K562 (cell line): Measurements from ENCODE around the gene SLC40A1. TPM values are rescaled to one million over a fixed set of nuclear protein-coding genes. Genes with fewer than 3 reads are reported as not detected.

Experiments
- ATF7 ChIP-seq: fragments of 450-650 bp; IDR thresholded peaks from 2 replicates; pipeline ENCODE4 v1.7.1; 2014; ENCODE audit warnings: mild to moderate bottlenecking, moderate library complexity
- FOXJ2 ChIP-seq: fragments of 200-800 bp; sonication (Bioruptor generic); IDR thresholded peaks from 2 replicates; pipeline ENCODE4 v1.6.1; 2016; ENCODE audit warnings: missing genetic modification characterization, missing compliant biosample characterization
- GATAD2A ChIP-seq: fragments of 450-650 bp; IDR thresholded peaks from 2 replicates; pipeline ENCODE4 v1.6.1; 2017
- HMBOX1 ChIP-seq: sonication (generic); IDR thresholded peaks from 2 replicates; pipeline ENCODE4 v1.6.1; 2016
- NCOR1 ChIP-seq: fragments of 450-650 bp; IDR thresholded peaks from 2 replicates; pipeline ENCODE4 v1.6.1; 2016; ENCODE audit warnings: mild to moderate bottlenecking, moderate library complexity
- SAFB2 ChIP-seq: fragments of 200-400 bp; formaldehyde crosslinking; IDR thresholded peaks from 2 replicates; pipeline ENCODE4 v1.6.1; 2018; ENCODE audit warnings: borderline replicate concordance, low read length, low read depth, moderate library complexity; ENCODE audit not compliant: severe bottlenecking
- SUPT5H ChIP-seq: fragments of 450-650 bp; IDR thresholded peaks from 2 replicates; pipeline ENCODE4 v1.6.1; 2016
- ZNF318 ChIP-seq, 2 experiments: fragments of 450-650 bp; IDR thresholded peaks; 2 replicates each; pipeline ENCODE4 v1.6.1; 2016; ENCODE audit warnings: mild to moderate bottlenecking in 2 of 2, borderline replicate concordance in 1 of 2, low read depth in 1 of 2, moderate library complexity in 1 of 2
- polyA plus RNA-seq, 8 experiments: library from polyadenylated mRNA; depleted of rRNA in 4 of 8; stranded (reverse) in 5 of 8; unstranded in 3 of 8; fragments of >200 nt; fragmentation: Nextera tagmentation in 2 of 8; fragmentation: Illumina TruSeq in 1 of 8; extraction: Ambion mirVana in 2 of 8; extraction: Trizol in 1 of 8; gene quantifications; 2 replicates each; pipeline versions ENCODE4 v1.2.1 to v1.2.3, GENCODE V29; 2011 to 2014; ENCODE audit warnings: inconsistent platforms in 1 of 8, missing spikeins in 1 of 8
- total RNA-seq, 7 experiments: library from RNA; depleted of rRNA in 6 of 7; stranded (reverse); fragments of >200 nt in 6 of 7; fragmentation: Illumina TruSeq in 2 of 7; extraction: Trizol in 2 of 7; gene quantifications; 2 replicates each; pipeline versions ENCODE4 v1.2.1 to v1.2.3, GENCODE V29; 2011 to 2021; ENCODE audit warnings: low replicate concordance in 1 of 7
- TF ChIP-seq, protein P1 (sequence below), 2 experiments: fragments of 450-650 bp in 1 of 2; IDR thresholded peaks; 2 replicates each; pipeline ENCODE4 v1.6.1; 2011 to 2017; ENCODE audit warnings: low read depth in 2 of 2, antibody characterized with exemption in 1 of 2, borderline replicate concordance in 1 of 2, low read length in 1 of 2, mild to moderate bottlenecking in 1 of 2, mixed read lengths in 1 of 2; ENCODE audit not compliant: control insufficient read depth in 1 of 2

The SLC40A1 gene
- total and polyA plus RNA-seq, 9 of the 15 experiments (the other 6 are each of a cell fraction or from before 2014, with no cell fraction given): 42.2 to 95.9 (median 54.9) TPM

DNA sequence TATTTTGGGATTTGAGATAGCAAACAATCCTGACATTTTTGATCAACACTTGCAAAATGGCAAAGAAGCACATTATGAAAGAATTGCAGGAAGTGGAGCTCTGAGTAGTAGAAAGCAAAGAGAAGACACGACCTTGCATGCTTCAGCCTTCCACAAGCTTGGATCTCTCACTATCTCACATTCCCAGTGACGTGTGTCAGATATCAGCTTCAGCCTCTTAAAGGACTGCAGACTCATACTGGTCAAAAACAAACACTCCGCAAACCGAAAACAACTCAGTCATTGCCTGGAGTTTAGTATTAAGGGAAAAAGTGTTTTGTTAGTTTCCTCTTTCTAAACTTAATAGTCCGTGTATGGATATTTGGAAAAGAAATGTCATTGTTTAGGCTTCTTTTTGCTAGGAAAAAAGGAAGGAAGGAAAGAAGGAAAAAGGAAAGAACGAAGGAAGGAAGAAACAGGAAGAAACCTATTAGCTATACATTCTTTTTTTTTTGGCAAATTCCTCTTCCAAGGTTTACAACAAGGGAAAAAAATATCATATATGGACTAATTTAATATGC, 32.6 kb upstream of the SLC40A1 start (continued):
- TF ChIP-seq ZNF318 (IDR thresholded peaks at IDR 0.05; ENCODE audit: borderline replicate concordance in 1 of 2, low read depth in 1 of 2) (peak in 1 of 2 experiments; percentile 68; a peak in 1 of 4 replicates), SAFB2 (no peak), ATF7 (peak; percentile 70), NCOR1 (peak; percentile 77), GATAD2A (no peak), HMBOX1 (peak; percentile 82), FOXJ2 (tag) (0 out of 2 replicates have a peak, but pooled peaks have one; percentile 36), SUPT5H (peak; percentile 53; the same call in 1 of the 2 replicates)
- TF ChIP-seq, protein P1, sequence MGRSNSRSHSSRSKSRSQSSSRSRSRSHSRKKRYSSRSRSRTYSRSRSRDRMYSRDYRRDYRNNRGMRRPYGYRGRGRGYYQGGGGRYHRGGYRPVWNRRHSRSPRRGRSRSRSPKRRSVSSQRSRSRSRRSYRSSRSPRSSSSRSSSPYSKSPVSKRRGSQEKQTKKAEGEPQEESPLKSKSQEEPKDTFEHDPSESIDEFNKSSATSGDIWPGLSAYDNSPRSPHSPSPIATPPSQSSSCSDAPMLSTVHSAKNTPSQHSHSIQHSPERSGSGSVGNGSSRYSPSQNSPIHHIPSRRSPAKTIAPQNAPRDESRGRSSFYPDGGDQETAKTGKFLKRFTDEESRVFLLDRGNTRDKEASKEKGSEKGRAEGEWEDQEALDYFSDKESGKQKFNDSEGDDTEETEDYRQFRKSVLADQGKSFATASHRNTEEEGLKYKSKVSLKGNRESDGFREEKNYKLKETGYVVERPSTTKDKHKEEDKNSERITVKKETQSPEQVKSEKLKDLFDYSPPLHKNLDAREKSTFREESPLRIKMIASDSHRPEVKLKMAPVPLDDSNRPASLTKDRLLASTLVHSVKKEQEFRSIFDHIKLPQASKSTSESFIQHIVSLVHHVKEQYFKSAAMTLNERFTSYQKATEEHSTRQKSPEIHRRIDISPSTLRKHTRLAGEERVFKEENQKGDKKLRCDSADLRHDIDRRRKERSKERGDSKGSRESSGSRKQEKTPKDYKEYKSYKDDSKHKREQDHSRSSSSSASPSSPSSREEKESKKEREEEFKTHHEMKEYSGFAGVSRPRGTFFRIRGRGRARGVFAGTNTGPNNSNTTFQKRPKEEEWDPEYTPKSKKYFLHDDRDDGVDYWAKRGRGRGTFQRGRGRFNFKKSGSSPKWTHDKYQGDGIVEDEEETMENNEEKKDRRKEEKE (IDR thresholded peaks at IDR 0.05; ENCODE audit: borderline replicate concordance in 1 of 2, control insufficient read depth in 1 of 2, low read depth in 2 of 2, low read length in 1 of 2): no peak
